Stimulated activated CD8-positive, alpha-beta memory T cell treated with anti-CD3 and anti-CD28 coated beads, Interleukin-7, amount 100 ng/mL, for 48 hours (primary cell): ENCODE results near the gene IGSF22.

Source experiments
- DNase-seq, 2 donors: peaks; one replicate each; pipeline ENCODE4 v3.0.0-alpha.2; 2020; ENCODE audit warnings: low read depth in 1 of 2; ENCODE audit errors: extremely low read depth in 1 of 2

The IGSF22 gene

DNA sequence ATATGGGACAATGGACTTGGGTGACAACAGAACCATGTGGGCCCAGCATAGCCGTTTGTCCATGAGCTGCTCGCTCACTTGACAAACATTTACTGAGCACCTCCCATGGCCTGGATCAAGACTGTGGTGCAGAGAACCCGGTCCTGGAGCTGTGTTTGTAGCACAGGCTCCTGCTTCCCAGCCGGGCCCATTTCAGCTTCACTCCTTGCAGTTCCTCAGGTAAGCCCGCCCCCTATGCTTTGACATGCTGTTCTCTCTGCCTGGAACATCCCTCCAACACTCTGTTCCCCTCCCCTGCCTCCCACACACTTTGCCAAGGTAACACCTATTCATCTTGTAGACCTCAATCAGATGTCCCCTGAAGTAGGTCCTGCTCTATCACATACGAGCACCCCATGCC, 19.3 kb upstream of the IGSF22 start:
- no peak for DNase-seq

DNA sequence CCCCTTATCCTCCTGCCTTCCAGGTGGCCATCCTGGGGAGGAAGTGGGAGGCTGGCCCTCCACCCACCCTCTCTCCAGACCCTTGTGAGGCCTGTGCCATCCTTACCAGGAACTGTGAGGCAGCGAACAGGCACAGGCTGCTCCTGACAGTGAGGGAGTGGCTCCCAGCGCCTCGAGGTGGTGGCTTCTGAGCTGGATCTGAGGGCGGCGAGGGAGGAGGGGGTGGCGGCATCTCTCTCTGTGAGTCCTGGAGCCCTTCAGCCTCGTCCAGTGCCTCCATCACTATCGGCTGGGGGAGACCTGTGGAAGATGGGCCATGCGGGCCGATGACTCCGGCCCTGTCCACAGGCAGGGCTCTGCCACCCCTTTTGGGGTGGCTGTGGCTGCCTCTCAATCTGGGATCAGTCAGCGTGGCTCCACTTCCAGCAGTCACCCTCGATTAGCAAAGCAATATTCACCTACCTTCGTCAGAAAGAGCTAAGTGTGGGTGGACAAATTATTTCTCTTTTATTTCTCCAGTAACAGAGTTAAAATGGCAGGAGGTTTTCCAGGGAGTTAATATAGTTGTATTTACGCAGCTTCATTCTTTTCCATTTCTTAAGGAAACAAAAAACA, 18.0 kb upstream of the IGSF22 start:
- no peak for DNase-seq

- DNase-seq, result no peak
Measured at GRCh38 chr11:18743365-18743764, 17.4 kb upstream of the IGSF22 start.

DNA sequence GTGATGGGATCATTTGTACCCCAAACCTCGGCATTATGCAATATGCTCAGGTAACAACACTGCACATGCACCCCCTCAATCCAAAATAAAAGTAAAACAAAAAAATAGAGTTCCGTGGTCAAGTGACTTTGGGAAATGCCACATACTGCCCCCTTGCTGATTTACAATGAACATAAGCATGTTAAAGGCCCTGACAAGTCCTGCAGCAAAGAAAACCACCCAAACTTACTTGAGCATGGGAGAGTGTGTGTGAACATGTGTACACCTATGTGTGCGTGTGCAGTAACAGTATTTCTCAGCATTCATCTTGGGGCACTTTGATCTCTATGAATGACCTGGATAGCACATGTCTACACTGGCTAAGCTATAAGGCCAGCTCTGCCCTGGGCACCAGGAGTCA, 15.8 kb upstream of the IGSF22 start:
- DNase-seq, result no peak

- no peak for DNase-seq
Measured at GRCh38 chr11:18739685-18740084, 13.7 kb upstream of the IGSF22 start.

- DNase-seq, result no peak
Measured at GRCh38 chr11:18737642-18738041, 11.7 kb upstream of the IGSF22 start.

DNA sequence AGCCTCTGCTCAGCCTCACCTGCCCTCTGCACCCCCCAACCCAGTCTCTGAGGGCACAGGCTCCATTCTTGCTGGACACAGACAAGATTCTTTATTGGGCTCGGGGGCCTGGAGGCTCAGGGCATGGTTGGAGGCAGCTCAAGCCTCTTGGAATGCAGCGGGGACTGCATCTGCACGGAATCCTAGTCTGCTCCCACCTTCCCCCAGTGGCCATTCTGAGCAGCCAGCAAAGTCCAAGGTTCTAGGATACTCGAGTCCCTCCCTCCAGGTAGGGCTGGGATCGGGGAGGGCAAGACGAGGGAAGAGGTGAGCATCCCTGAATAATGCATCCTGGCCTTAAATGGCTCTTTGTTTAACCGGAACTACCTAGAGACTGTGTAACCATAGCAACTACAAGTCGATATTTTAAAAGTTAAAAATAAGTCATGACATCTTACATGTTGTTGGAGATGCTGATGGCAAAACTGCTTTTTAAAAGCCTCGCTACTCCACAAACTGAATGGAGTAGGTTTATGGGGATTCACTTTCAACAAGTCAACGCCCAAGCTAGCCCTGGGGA, 10.7 kb upstream of the IGSF22 start:
- DNase-seq, result no peak

- no peak for DNase-seq
Measured at GRCh38 chr11:18733202-18733601, 7.2 kb upstream of the IGSF22 start.

DNA sequence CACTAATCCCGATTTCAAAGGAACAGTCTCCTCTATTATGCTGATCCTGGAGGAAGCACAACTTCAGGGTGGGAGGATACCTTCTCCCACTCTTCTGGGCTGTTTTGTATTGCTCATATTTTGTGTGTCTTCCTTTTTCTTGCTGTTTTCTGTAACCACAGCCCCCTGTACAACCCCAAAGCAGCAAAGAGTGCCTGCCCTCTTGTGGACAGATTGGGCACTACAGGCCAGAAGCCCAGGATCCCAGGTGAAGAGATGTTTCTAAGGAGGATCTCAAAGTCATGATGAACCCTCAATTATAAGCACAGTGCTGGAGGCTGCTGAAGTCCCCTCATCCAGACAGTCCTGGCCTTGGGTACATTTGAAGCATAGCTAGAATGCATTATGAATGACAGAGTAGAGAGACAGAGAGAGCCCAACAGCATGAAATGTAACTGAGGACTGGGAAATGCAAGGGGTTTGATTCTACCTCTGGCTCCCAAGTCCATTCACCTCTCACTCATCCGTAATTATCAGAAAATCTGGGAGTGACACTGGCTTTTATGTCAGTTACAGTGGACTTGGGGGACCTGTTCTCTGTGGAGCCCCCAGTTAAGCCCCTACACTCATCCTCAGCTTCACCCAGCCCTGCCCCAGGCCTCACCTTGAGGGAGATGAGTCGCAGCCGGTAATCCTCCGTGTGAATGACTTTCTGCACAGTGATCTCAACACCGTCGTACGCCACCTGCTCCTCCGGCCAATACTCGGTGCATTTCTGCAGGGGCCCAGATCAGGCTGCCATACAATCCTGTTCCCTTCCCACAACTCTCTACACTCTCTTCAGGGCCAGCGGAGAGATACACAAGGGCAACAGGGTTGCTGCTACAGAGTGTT, 6.2 kb upstream of the IGSF22 start:
- DNase-seq, result peak in 1 of 2 donors; percentile 35

DNA sequence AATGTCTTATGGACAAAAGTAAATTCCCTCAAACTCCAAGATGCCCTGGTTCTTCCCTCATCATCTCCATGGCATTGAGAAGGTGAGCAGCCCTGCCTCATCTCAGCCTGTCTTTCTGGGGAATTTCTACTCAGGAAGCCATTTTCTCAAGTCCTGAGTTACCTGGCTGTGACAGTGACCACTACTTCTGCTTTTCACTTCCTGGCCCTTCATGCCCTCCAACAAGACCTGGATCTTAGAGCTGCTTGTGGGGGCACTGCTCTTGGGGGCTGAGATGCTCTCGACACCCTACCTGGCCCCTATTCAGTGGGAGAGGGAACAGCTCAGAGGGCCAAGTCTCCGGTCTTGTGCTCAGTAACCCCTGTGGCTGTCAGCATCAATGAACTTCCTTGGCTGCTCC, 5.5 kb upstream of the IGSF22 start:
- no peak for DNase-seq

DNA sequence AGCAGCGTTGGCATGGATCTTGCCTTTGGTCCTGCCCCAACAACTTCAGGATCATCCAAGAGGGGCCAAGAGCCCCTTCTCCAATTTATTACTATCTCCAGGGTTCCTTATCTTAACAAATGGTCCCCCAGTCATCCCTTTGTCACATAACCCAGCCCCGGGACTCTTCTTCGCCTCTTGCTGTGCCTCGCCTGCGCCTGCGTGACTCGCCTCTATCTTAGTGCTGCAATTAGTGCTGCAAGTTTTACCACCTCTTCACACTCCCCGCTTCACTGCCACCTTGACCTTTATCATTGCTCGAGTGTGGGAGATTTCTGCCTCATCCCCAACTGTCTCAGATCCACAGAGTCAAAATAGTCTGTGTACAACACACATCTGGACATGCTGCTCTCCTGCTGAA, 4.0 kb upstream of the IGSF22 start:
- DNase-seq, result no peak

GRCh38 chr11:18729426-18729825, 3.4 kb upstream of the IGSF22 start:
- DNase-seq, result no peak

DNA sequence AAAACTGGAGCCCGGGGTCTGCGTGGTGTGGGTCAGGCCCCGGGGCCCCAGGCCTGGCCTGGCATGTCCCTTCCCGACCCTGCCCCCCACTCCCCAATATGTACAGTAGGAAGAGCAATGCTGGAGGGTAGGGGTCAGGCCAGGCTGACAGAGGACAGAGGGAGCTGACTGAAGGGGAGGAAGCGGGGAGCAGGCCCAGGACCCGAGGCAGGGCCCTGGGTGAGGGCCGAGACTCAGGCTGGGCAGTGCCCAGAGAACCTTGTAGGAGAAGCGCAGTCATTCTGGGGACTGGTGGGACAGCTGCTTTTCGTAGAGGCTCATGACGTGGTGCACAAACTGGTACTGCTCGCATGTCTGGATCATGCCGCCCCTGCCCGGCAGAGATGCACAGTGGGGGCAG, 2.7 kb upstream of the IGSF22 start:
- DNase-seq, result no peak

DNA sequence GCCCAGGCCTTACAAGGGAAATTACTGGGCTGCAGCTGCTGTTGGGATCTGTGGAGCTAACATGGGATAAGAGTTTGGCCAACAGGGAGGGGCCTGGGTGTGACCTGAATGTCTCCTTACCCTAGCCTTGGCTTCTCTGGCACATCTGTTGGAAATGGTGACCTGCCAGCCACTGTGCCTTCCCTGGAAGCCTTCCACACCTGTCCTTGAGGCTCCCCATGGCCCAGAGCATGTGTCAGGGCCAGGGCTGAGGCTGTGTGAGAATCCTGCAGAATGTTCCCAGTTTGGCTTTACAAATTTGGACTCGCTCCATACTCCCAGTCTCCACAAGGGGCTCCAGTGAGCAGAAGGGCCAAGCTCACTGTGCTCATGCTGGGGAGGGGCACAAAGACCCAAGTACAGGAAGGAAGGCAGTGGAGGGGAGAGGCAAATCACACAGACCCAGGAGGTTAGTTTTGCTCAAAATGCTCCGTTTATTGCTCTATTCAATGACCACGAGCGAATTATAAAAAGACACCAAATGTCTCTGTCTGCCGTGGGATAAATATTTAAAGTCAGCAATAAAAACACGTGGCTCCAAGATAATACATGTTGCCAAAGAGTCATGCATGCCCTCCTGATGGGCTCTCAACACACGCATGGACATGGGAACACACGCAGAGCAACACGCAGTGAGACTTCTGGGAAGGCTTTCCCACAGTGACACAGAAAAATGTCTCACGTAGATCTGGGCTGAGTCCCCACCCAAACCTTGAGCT, 1.7 kb upstream of the IGSF22 start:
- peak in 1 of 2 donors; percentile 20 for DNase-seq

- DNase-seq, result no peak
Measured at GRCh38 chr11:18723991-18724390, 2.0 kb downstream of the IGSF22 start.

GRCh38 chr11:18722293-18722637, 3.7 kb downstream of the IGSF22 start:
- DNase-seq, result no peak

- DNase-seq, result no peak
Measured at GRCh38 chr11:18721561-18722292, 4.3 kb downstream of the IGSF22 start.

DNA sequence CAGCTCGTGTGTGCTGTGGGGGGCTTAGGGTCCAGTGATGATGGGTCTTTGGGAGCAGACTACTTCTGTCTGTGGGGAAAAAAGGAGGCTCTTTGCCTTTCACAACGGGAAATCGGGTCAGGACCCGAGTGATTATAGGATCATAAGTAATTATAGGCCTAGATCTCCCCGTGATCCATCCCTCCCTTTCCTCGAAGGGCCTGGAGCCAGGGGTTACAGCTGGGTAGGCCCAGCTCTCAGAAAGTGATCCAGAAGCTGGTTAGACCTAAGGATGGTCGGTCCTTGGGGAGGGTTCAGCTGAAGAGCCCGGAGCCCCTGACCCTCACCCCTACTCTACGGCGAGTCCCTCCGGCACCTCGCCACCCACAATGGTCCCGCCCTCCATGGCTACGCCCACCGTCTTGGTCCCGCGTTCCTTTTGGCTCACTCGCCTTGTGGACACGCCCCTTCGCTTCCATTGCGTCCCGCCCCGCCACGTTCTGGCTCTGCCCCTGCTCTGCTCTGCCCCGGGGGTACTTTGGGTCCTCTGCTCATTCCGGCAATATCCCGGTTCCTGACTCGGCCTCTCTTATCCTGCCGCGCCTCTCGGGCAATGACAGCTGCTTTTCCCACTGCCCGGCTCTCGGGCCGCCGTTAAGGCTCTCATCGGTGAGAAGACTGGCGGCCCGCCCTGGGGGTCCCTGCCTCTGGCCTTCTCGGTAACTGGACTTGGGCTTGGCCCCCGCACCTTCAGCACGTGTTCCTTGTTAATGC, 5.0 kb downstream of the IGSF22 start:
- peak; percentile 59 to 84 for DNase-seq

- no peak for DNase-seq
Measured at GRCh38 chr11:18720091-18720807, 5.7 kb downstream of the IGSF22 start.

DNA sequence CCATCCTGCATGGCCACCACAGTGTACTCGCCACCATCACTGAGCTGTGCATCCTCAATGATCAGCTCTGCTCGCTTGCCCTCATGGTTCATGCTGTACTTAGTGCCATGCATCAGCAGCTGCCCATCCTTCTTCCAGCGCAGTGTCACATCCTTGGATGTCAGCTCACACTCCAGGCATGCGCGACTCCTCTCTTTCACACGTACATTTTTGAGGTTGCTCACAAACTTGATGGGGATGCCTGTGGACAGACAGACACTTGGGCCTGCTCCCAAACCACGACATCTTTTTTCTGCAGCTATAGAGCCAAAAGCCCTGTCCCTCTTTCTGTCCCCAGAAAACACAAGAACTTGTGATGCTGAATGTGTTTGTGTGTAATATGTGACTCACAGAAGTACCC, 10.5 kb downstream of the IGSF22 start:
- DNase-seq, result no peak
